HFFc6 (cell line): ENCODE results near the gene PSME3. TPM values are rescaled to one million over a fixed set of nuclear protein-coding genes. Genes with fewer than 3 reads are reported as not detected.

Source experiments
- DNase-seq: peaks from one replicate; pipeline ENCODE4 v3.0.0-alpha.2; 2018
- H3K27ac Mint-ChIP-seq: 2 replicates; pipeline ENCODE4 v1.8.0; 2020; ENCODE audit warnings: mild to moderate bottlenecking, mixed read lengths
- H3K27me3 Mint-ChIP-seq: 2 replicates; pipeline ENCODE4 v1.8.0; 2021; ENCODE audit warnings: mild to moderate bottlenecking, moderate library complexity, mixed read lengths; ENCODE audit not compliant: insufficient read depth
- H3K36me3 Mint-ChIP-seq: 2 replicates; pipeline ENCODE4 v1.8.0; 2021; ENCODE audit warnings: low read depth, mixed read lengths
- H3K4me1 Mint-ChIP-seq: 2 replicates; pipeline ENCODE4 v1.8.0; 2020; ENCODE audit warnings: low read depth, mixed read lengths
- H3K4me3 Mint-ChIP-seq: 2 replicates; pipeline ENCODE4 v1.8.0; 2020; ENCODE audit warnings: mild to moderate bottlenecking, moderate library complexity, mixed read lengths
- H3K9me3 Mint-ChIP-seq: 2 replicates; pipeline ENCODE4 v1.8.0; 2020; ENCODE audit warnings: mild to moderate bottlenecking, mixed read lengths
- total RNA-seq, 6 experiments: library from RNA; stranded (reverse); fragmentation: NEBNext Ultra II Directional; extraction: Animal tissue kit (Norgen Biotek cat#: 25700); gene quantifications; 2 replicates in 1 of 6; 3 replicates in 5 of 6; pipeline ENCODE4 v1.2.3, GENCODE V29; 2021
- TF ChIP-seq, protein P1 (sequence below): fragments of 200-600 bp; sonication (generic); IDR thresholded peaks from 2 replicates; pipeline ENCODE4 v1.5.0; 2021; ENCODE audit warnings: antibody characterized with exemption, mild to moderate bottlenecking

PSME3 gene
- total RNA-seq, 6 experiments from 2014 or later: 153 to 184 (median 162) TPM

GRCh38 chr17:42796066-42796758 lies 37.0 kb upstream of the PSME3 start:
- peaks cover 4% of the 10 kb centered on the region for H3K9me3 Mint-ChIP-seq
- H3K27me3 Mint-ChIP-seq: peaks cover 10% of the 10 kb centered on the region
- H3K27ac Mint-ChIP-seq: no peak overlapping the region
- no peak for DNase-seq
- H3K4me1 Mint-ChIP-seq: peaks cover 23% of the 10 kb centered on the region
- H3K4me3 Mint-ChIP-seq: peak overlapping the region; percentile 38
- TF ChIP-seq, protein P1, sequence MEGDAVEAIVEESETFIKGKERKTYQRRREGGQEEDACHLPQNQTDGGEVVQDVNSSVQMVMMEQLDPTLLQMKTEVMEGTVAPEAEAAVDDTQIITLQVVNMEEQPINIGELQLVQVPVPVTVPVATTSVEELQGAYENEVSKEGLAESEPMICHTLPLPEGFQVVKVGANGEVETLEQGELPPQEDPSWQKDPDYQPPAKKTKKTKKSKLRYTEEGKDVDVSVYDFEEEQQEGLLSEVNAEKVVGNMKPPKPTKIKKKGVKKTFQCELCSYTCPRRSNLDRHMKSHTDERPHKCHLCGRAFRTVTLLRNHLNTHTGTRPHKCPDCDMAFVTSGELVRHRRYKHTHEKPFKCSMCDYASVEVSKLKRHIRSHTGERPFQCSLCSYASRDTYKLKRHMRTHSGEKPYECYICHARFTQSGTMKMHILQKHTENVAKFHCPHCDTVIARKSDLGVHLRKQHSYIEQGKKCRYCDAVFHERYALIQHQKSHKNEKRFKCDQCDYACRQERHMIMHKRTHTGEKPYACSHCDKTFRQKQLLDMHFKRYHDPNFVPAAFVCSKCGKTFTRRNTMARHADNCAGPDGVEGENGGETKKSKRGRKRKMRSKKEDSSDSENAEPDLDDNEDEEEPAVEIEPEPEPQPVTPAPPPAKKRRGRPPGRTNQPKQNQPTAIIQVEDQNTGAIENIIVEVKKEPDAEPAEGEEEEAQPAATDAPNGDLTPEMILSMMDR: no peak
- peaks cover 16% of the 10 kb centered on the region for H3K36me3 Mint-ChIP-seq

DNA sequence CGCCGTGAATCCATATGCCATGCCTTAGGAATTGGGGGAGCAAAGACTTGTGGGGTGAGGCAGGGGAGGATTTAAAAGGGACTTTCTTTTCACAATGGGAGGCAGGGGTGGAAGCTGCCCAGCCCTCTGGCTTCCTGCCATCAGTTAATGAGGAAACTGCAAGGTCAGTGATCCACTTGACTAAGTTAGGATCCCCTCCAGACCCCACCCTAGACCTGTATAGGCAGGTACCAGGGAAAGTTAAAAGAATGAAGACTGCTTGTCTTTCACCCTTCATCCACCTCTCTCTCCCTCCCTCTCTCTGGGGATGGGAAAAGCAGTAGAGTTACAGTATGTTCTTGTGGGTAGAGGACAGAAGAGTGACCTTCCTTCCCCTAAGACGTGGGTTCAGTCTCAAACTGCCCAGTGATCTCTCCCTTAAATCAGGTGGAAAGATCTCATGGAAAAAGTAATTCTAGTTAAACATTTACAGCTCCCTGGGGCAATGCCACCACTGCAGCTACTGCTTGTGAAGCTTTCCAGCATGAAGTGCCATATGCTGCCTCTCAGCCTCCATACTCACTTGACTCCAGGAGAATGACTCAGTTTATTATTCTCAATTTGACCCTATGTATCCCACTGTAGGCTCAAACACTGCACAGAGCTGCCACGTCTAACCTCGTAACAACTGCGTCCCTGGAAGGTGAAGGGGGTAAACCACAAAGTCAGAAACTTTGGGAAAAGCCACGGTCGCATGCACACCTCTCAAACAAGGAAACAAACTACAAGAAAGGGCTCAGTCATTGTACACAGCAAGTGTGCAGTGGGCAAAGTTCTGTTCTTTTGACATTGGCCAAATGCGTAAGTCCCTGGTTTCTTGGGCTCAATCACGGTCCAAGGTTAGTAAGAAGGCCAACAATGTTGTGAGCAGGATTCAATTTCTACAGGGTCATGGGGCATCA lies 35.9 kb upstream of the PSME3 start:
- no peak for DNase-seq
- TF ChIP-seq, protein P1: no peak
- Mint-ChIP-seq H3K27ac (peak overlapping the region; percentile 71), H3K9me3 (peaks cover 4% of the 10 kb centered on the region), H3K4me1 (peaks cover 23% of the 10 kb centered on the region), H3K27me3 (peaks cover 10% of the 10 kb centered on the region), H3K4me3 (peak overlapping the region; percentile 94), H3K36me3 (peaks cover 15% of the 10 kb centered on the region)

GRCh38 chr17:42798011-42798382 lies 35.2 kb upstream of the PSME3 start:
- Mint-ChIP-seq H3K27me3 (peaks cover 10% of the 10 kb centered on the region), H3K4me3 (peak overlapping the region; percentile 94), H3K4me1 (peaks cover 23% of the 10 kb centered on the region), H3K9me3 (peaks cover 4% of the 10 kb centered on the region), H3K36me3 (peaks cover 11% of the 10 kb centered on the region), H3K27ac (peak overlapping the region; percentile 71)
- DNase-seq: no peak
- TF ChIP-seq, protein P1: no peak

- Mint-ChIP-seq H3K9me3 (peaks cover 4% of the 10 kb centered on the region), H3K4me3 (peak within 1 kb of the TSS; percentile 94), H3K4me1 (peaks cover 23% of the 10 kb centered on the region), H3K27me3 (peaks cover 10% of the 10 kb centered on the region), H3K27ac (peak within 1 kb of the TSS; percentile 71), H3K36me3 (peaks cover 11% of the 10 kb centered on the region)
- TF ChIP-seq, protein P1: peak; percentile 37; the same call in 1 of the 2 replicates
- DNase-seq: peak; percentile 79
Observed at GRCh38 chr17:42798383-42799380, 34.5 kb upstream of the PSME3 start, which contains the start of the genes CNTD1 and COA3. CNTD1 (plus strand) TSS chr17:42798861; CDS start chr17:42799068, 207 bp downstream. COA3 (minus strand) TSS chr17:42798704; CDS start chr17:42798681, 23 bp downstream.
